Activated B cell treated with CpG ODN at 0.5 μM for 24 hours (primary cell): ENCODE data around the gene SREBF2. TPM values are rescaled to one million over a fixed set of nuclear protein-coding genes. Genes with fewer than 3 reads are reported as not detected.
A peak's percentile ranks its signal among the peaks of the same experiment; 100 is the strongest.

Experiments
- ATAC-seq: fragments of 200-7000 bp; cut with Tn5 transposase; one replicate; pipeline ENCODE4 v1.10.0; 2021; ENCODE audit warnings: low read depth, mild to moderate bottlenecking, moderate library complexity
- CTCF ChIA-PET: fragments of 350-600 bp; sonication (Branson Sonifier 250); formaldehyde crosslinking; loops from one replicate; lab custom pipeline; 2021; ENCODE audit warnings: antibody characterized with exemption; lab: Charles Lee
- POLR2A ChIA-PET: fragments of 350-600 bp; sonication (Branson Sonifier 250); formaldehyde crosslinking; loops from one replicate; lab custom pipeline; 2021; ENCODE audit warnings: antibody characterized with exemption; lab: Charles Lee
- DNase-seq: peaks from one replicate; pipeline ENCODE4 v3.0.0; 2022
- H3K27ac Mint-ChIP-seq: one replicate; pipeline ENCODE4 v1.8.0; 2020; ENCODE audit warnings: mixed read lengths
- H3K27me3 Mint-ChIP-seq: one replicate; pipeline ENCODE4 v1.8.0; 2021; ENCODE audit warnings: mixed read lengths
- H3K36me3 Mint-ChIP-seq: one replicate; pipeline ENCODE4 v1.8.0; 2021; ENCODE audit warnings: low read depth, mixed read lengths
- H3K4me1 Mint-ChIP-seq: one replicate; pipeline ENCODE4 v1.8.0; 2021; ENCODE audit warnings: mixed read lengths
- H3K4me3 Mint-ChIP-seq: one replicate; pipeline ENCODE4 v1.8.0; 2020; ENCODE audit warnings: mild to moderate bottlenecking, mixed read lengths
- H3K9me3 Mint-ChIP-seq: one replicate; pipeline ENCODE4 v1.8.0; 2020; ENCODE audit warnings: mixed read lengths
- CTCF ChIP-seq: fragments of 200-600 bp; IDR thresholded peaks from one replicate; pipeline ENCODE4 v1.8.0; 2022; ENCODE audit warnings: antibody characterized with exemption, mild to moderate bottlenecking
- intact Hi-C: fragments of 100-400 bp; cut with micrococcal nuclease; formaldehyde crosslinking; loops from one replicate; pipeline ENCODE4 v1.15.1; 2024
- total RNA-seq: library from RNA; stranded (reverse); gene quantifications from 2 replicates; pipeline ENCODE4 v1.2.3, GENCODE V29; 2022

SREBF2 gene
- total RNA-seq, 1 donor from 2014 or later, result 307 TPM

GRCh38 chr22:41822317-41823057, 10.4 kb upstream of the SREBF2 start:
- Mint-ChIP-seq H3K9me3 (no peaks in the 10 kb centered on the region), H3K4me1 (peaks cover 5% of the 10 kb centered on the region), H3K4me3 (no peak overlapping the region), H3K27ac (peak overlapping the region; percentile 26), H3K36me3 (peaks cover 26% of the 10 kb centered on the region), H3K27me3 (no peaks in the 10 kb centered on the region)
- intact Hi-C loops, result loop anchor here (1.0 to 5.0 kb wide), 6 partner anchors 35 to 615 kb away; no protein-coding TSS in a partner anchor
- ChIA-PET POLR2A (interaction anchor here (0.6 to 2.0 kb wide), 11 partner anchors 28 to 127 kb away, joined by 3 to 26 read pairs (median 5); partner anchors contain the start of genes CENPM, SHISA8 and TNFRSF13C), CTCF (interaction anchor here (0.6 to 2.3 kb wide), 13 partner anchors 10 to 125 kb away, joined by 3 to 28 read pairs (median 4); partner anchors contain the start of genes CCDC134, CENPM, MEI1 and SREBF2)
- no peak for TF ChIP-seq CTCF
- DNase-seq (no peak), ATAC-seq (peak; percentile 90)

- Mint-ChIP-seq H3K36me3 (peaks cover 23% of the 10 kb centered on the region), H3K27ac (no peak overlapping the region), H3K4me3 (no peak overlapping the region), H3K9me3 (no peaks in the 10 kb centered on the region), H3K4me1 (peaks cover 8% of the 10 kb centered on the region), H3K27me3 (no peaks in the 10 kb centered on the region)
- ChIA-PET POLR2A (interaction anchor here (11.0 kb wide), 1 partner anchor 114 kb away, joined by 221 read pairs; no protein-coding TSS in a partner anchor), CTCF (interaction anchor here (0.6 to 1.4 kb wide), 2 partner anchors 9 to 117 kb away, joined by 3 to 5 read pairs; partner anchors contain the start of gene SREBF2)
- no peak for TF ChIP-seq CTCF
- intact Hi-C loops, result loop anchor here (1.0 to 5.0 kb wide), 3 partner anchors 9 to 614 kb away; no protein-coding TSS in a partner anchor
- DNase-seq, result no peak
- no peak for ATAC-seq
These were observed 9.1 kb upstream of the SREBF2 start for GRCh38 chr22:41823797-41824196.

- H3K27ac Mint-ChIP-seq, result no peak overlapping the region
- no peak for DNase-seq
- H3K27me3 Mint-ChIP-seq, result no peaks in the 10 kb centered on the region
- intact Hi-C loops, result no loop called here
- H3K9me3 Mint-ChIP-seq, result no peaks in the 10 kb centered on the region
- ATAC-seq, result no peak
- ChIA-PET CTCF (interaction anchor here (1.5 to 1.7 kb wide), 2 partner anchors 32 to 115 kb away, joined by 6 read pairs; no protein-coding TSS in a partner anchor), POLR2A (interaction anchor here (0.6 to 11.0 kb wide), 4 partner anchors 11 to 121 kb away, joined by 3 to 221 read pairs (median 4); partner anchors contain the start of gene CENPM)
- peaks cover 14% of the 10 kb centered on the region for H3K36me3 Mint-ChIP-seq
- no peak for TF ChIP-seq CTCF
- no peak overlapping the region for H3K4me3 Mint-ChIP-seq
- H3K4me1 Mint-ChIP-seq, result peaks cover 19% of the 10 kb centered on the region
These were observed 7.5 kb upstream of the SREBF2 start for GRCh38 chr22:41825376-41825775.

GRCh38 chr22:41826021-41826420, 6.9 kb upstream of the SREBF2 start:
- no peak overlapping the region for H3K4me3 Mint-ChIP-seq
- POLR2A ChIA-PET, result interaction anchor here (1.2 to 11.0 kb wide), 5 partner anchors 10 to 130 kb away, joined by 3 to 221 read pairs (median 4); partner anchors contain the start of genes CCDC134 and CENPM
- peaks cover 14% of the 10 kb centered on the region for H3K36me3 Mint-ChIP-seq
- no peak overlapping the region for H3K27ac Mint-ChIP-seq
- ATAC-seq (no peak), DNase-seq (no peak)
- no peaks in the 10 kb centered on the region for H3K9me3 Mint-ChIP-seq
- peaks cover 23% of the 10 kb centered on the region for H3K4me1 Mint-ChIP-seq
- CTCF ChIA-PET, result interaction anchor here (1.5 to 1.7 kb wide), 2 partner anchors 31 to 115 kb away, joined by 6 read pairs; no protein-coding TSS in a partner anchor
- TF ChIP-seq CTCF, result no peak
- no peaks in the 10 kb centered on the region for H3K27me3 Mint-ChIP-seq
- intact Hi-C loops, result no loop called here
